HepG2 (cell line): ENCODE results near the gene DEDD2. TPM values are rescaled to one million over a fixed set of nuclear protein-coding genes. Genes with fewer than 3 reads are reported as not detected.

Experiments used
- BRD4 ChIP-seq: sonication (generic); formaldehyde crosslinking; IDR thresholded peaks from 2 replicates; pipeline ENCODE4 v1.4.0; 2020; ENCODE audit warnings: missing genetic modification reagents
- CENPT ChIP-seq: sonication (generic); formaldehyde crosslinking; IDR thresholded peaks from 2 replicates; pipeline ENCODE4 v1.8.0; 2022; ENCODE audit warnings: low read depth, mild to moderate bottlenecking, moderate library complexity, missing genetic modification reagents
- GATA4 ChIP-seq: sonication (generic); IDR thresholded peaks from 2 replicates; pipeline ENCODE4 v1.6.1; 2016; ENCODE audit warnings: antibody characterized with exemption, low read depth, borderline replicate concordance
- HNRNPLL ChIP-seq: fragments of 200-400 bp; formaldehyde crosslinking; IDR thresholded peaks from 2 replicates; pipeline ENCODE4 v1.6.1; 2017; ENCODE audit warnings: mild to moderate bottlenecking, low read depth, low read length; ENCODE audit not compliant: poor library complexity, severe bottlenecking
- RFX3 ChIP-seq: IDR thresholded peaks from 2 replicates; pipeline ENCODE4 v1.6.1; 2016; ENCODE audit warnings: missing biosample characterization, missing genetic modification reagents
- SAFB2 ChIP-seq: sonication (generic); formaldehyde crosslinking; IDR thresholded peaks from 2 replicates; pipeline ENCODE4 v1.5.1; 2020; ENCODE audit warnings: missing genetic modification reagents, low read depth, mild to moderate bottlenecking, borderline replicate concordance
- SOX5 ChIP-seq: IDR thresholded peaks from 2 replicates; pipeline ENCODE4 v1.6.1; 2016; ENCODE audit warnings: borderline replicate concordance
- ZMAT3 ChIP-seq: sonication (generic); formaldehyde crosslinking; conservative IDR thresholded peaks from 2 replicates; pipeline ENCODE4 v1.7.0; 2021; ENCODE audit warnings: missing genetic modification reagents
- ZNF225 ChIP-seq: sonication (generic); formaldehyde crosslinking; IDR thresholded peaks from 2 replicates; pipeline ENCODE4 v1.4.0; 2020; ENCODE audit warnings: mild to moderate bottlenecking, missing genetic modification reagents
- ZNF280B ChIP-seq: sonication (generic); formaldehyde crosslinking; IDR thresholded peaks from 2 replicates; pipeline ENCODE4 v1.5.0; 2020; ENCODE audit warnings: missing genetic modification reagents, mild to moderate bottlenecking, borderline replicate concordance
- polyA plus RNA-seq, 8 experiments: library from polyadenylated mRNA; depleted of rRNA in 3 of 8; stranded (reverse) in 7 of 8; unstranded in 1 of 8; fragments of >200 nt; fragmentation: Illumina TruSeq in 4 of 8; extraction: Trizol in 4 of 8; gene quantifications; 2 replicates each; pipeline versions ENCODE4 v1.2.1 to v1.2.3, GENCODE V29; 2011 to 2016; ENCODE audit warnings: low read depth in 4 of 8, missing spikeins in 1 of 8, mixed read lengths in 1 of 8; ENCODE audit not compliant: insufficient read depth in 1 of 8
- total RNA-seq, 5 experiments: library from RNA; depleted of rRNA; stranded (reverse); fragments of >200 nt; fragmentation: Illumina TruSeq; extraction: Trizol; gene quantifications; 2 replicates each; pipeline ENCODE4 v1.2.3, GENCODE V29; 2016; ENCODE audit warnings: low read depth in 1 of 5
- TF ChIP-seq, protein P1 (sequence below): sonication (generic); formaldehyde crosslinking; IDR thresholded peaks from 2 replicates; pipeline ENCODE4 v1.5.0; 2020; ENCODE audit warnings: mild to moderate bottlenecking, missing genetic modification reagents, borderline replicate concordance
- TF ChIP-seq, protein P2 (sequence below): sonication (generic); formaldehyde crosslinking; IDR thresholded peaks from 2 replicates; pipeline ENCODE4 v1.5.0; 2020; ENCODE audit warnings: missing genetic modification reagents, mild to moderate bottlenecking, borderline replicate concordance
- TF ChIP-seq, protein P3 (sequence below): sonication (generic); formaldehyde crosslinking; IDR thresholded peaks from 2 replicates; pipeline ENCODE4 v1.4.0; 2020; ENCODE audit warnings: missing genetic modification reagents
- TF ChIP-seq, protein P4 (sequence below): sonication (generic); formaldehyde crosslinking; IDR thresholded peaks from 2 replicates; pipeline ENCODE4 v1.4.0; 2020; ENCODE audit warnings: missing genetic modification reagents, mild to moderate bottlenecking, borderline replicate concordance
- TF ChIP-seq, protein P5 (sequence below): sonication (generic); formaldehyde crosslinking; conservative IDR thresholded peaks from 2 replicates; pipeline ENCODE4 v1.4.0; 2020; ENCODE audit warnings: mild to moderate bottlenecking, missing genetic modification reagents, moderate library complexity

The DEDD2 gene
- total and polyA plus RNA-seq, 2 of the 13 experiments (the other 11 are each of a cell fraction or from before 2014, with no cell fraction given), result 19.2 to 24.7 TPM

- TF ChIP-seq GATA4 (peak; percentile 17; the same call in 1 of the 2 replicates), HNRNPLL (peak; percentile 48), ZNF280B (CRISPR knock-in tag) (no peak), CENPT (no peak), BRD4 (CRISPR knock-in tag) (no peak), ZMAT3 (CRISPR knock-in tag) (no peak), RFX3 (0 out of 2 replicates have a peak, but pooled peaks have one; percentile 42), SAFB2 (CRISPR knock-in tag) (no peak), SOX5 (CRISPR knock-in tag) (peak; percentile 43; the same call in 1 of the 2 replicates), ZNF225 (no peak)
- TF ChIP-seq, protein P1, sequence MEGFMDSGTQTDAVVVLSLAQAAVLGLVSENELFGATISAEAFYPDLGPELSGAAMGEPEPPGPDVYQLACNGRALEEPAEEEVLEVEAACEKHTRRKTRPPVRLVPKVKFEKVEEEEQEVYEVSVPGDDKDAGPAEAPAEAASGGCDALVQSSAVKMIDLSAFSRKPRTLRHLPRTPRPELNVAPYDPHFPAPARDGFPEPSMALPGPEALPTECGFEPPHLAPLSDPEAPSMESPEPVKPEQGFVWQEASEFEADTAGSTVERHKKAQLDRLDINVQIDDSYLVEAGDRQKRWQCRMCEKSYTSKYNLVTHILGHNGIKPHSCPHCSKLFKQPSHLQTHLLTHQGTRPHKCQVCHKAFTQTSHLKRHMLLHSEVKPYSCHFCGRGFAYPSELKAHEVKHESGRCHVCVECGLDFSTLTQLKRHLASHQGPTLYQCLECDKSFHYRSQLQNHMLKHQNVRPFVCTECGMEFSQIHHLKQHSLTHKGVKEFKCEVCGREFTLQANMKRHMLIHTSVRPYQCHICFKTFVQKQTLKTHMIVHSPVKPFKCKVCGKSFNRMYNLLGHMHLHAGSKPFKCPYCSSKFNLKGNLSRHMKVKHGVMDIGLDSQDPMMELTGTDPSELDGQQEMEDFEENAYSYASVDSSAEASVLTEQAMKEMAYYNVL (CRISPR knock-in tag), result 0 out of 2 replicates have a peak, but pooled peaks have one; percentile 21
- TF ChIP-seq, protein P2, sequence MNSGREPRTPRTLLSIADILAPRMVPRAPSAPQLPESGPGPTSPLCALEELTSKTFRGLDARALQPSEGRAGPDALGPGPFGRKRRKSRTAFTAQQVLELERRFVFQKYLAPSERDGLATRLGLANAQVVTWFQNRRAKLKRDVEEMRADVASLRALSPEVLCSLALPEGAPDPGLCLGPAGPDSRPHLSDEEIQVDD (CRISPR knock-in tag), result no peak
- TF ChIP-seq, protein P3, sequence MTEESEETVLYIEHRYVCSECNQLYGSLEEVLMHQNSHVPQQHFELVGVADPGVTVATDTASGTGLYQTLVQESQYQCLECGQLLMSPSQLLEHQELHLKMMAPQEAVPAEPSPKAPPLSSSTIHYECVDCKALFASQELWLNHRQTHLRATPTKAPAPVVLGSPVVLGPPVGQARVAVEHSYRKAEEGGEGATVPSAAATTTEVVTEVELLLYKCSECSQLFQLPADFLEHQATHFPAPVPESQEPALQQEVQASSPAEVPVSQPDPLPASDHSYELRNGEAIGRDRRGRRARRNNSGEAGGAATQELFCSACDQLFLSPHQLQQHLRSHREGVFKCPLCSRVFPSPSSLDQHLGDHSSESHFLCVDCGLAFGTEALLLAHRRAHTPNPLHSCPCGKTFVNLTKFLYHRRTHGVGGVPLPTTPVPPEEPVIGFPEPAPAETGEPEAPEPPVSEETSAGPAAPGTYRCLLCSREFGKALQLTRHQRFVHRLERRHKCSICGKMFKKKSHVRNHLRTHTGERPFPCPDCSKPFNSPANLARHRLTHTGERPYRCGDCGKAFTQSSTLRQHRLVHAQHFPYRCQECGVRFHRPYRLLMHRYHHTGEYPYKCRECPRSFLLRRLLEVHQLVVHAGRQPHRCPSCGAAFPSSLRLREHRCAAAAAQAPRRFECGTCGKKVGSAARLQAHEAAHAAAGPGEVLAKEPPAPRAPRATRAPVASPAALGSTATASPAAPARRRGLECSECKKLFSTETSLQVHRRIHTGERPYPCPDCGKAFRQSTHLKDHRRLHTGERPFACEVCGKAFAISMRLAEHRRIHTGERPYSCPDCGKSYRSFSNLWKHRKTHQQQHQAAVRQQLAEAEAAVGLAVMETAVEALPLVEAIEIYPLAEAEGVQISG (CRISPR knock-in tag), result peak; percentile 45; the same call in 1 of the 2 replicates
- TF ChIP-seq, protein P4, sequence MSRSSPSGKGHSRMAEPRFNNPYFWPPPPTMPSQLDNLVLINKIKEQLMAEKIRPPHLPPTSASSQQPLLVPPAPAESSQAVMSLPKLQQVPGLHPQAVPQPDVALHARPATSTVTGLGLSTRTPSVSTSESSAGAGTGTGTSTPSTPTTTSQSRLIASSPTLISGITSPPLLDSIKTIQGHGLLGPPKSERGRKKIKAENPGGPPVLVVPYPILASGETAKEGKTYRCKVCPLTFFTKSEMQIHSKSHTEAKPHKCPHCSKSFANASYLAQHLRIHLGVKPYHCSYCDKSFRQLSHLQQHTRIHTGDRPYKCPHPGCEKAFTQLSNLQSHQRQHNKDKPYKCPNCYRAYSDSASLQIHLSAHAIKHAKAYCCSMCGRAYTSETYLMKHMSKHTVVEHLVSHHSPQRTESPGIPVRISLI (CRISPR knock-in tag), result no peak
- TF ChIP-seq, protein P5, sequence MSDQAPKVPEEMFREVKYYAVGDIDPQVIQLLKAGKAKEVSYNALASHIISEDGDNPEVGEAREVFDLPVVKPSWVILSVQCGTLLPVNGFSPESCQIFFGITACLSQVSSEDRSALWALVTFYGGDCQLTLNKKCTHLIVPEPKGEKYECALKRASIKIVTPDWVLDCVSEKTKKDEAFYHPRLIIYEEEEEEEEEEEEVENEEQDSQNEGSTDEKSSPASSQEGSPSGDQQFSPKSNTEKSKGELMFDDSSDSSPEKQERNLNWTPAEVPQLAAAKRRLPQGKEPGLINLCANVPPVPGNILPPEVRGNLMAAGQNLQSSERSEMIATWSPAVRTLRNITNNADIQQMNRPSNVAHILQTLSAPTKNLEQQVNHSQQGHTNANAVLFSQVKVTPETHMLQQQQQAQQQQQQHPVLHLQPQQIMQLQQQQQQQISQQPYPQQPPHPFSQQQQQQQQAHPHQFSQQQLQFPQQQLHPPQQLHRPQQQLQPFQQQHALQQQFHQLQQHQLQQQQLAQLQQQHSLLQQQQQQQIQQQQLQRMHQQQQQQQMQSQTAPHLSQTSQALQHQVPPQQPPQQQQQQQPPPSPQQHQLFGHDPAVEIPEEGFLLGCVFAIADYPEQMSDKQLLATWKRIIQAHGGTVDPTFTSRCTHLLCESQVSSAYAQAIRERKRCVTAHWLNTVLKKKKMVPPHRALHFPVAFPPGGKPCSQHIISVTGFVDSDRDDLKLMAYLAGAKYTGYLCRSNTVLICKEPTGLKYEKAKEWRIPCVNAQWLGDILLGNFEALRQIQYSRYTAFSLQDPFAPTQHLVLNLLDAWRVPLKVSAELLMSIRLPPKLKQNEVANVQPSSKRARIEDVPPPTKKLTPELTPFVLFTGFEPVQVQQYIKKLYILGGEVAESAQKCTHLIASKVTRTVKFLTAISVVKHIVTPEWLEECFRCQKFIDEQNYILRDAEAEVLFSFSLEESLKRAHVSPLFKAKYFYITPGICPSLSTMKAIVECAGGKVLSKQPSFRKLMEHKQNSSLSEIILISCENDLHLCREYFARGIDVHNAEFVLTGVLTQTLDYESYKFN (CRISPR knock-in tag), result 0 out of 2 replicates have a peak, but pooled peaks have one; percentile 27
These were observed at the start of gene DEDD2 (continued) for GRCh38 chr19:42217520-42218437.
